ENCODE data around the gene TAF6L. TPM values are rescaled to one million over a fixed set of nuclear protein-coding genes. Genes with fewer than 3 reads are reported as not detected.

The TAF6L gene
- total and polyA plus RNA-seq, 9 of the 15 experiments (the other 6 are each of a cell fraction or from before 2014, with no cell fraction given), result 0.04 to 45.5 (median 20.8) TPM

- TF ChIP-seq, protein P1, sequence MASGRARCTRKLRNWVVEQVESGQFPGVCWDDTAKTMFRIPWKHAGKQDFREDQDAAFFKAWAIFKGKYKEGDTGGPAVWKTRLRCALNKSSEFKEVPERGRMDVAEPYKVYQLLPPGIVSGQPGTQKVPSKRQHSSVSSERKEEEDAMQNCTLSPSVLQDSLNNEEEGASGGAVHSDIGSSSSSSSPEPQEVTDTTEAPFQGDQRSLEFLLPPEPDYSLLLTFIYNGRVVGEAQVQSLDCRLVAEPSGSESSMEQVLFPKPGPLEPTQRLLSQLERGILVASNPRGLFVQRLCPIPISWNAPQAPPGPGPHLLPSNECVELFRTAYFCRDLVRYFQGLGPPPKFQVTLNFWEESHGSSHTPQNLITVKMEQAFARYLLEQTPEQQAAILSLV (tag; IDR thresholded peaks at IDR 0.05), result no peak
- TF ChIP-seq ZNF79 (CRISPR knock-in tag; IDR thresholded peaks at IDR 0.05; ENCODE audit: low read depth), result no peak
- no peak for TF ChIP-seq ZNF764 (CRISPR knock-in tag; IDR thresholded peaks at IDR 0.05; ENCODE audit: low read depth)
- no peak for TF ChIP-seq ZNF431 (CRISPR knock-in tag; IDR thresholded peaks at IDR 0.05)
- TF ChIP-seq NCOA4 (IDR thresholded peaks at IDR 0.05; ENCODE audit: partially characterized antibody), result no peak
- TF ChIP-seq KDM2B (CRISPR knock-in tag; IDR thresholded peaks at IDR 0.05), result no peak
- TF ChIP-seq ATF7 (IDR thresholded peaks at IDR 0.05), result no peak
- TF ChIP-seq, protein P2, sequence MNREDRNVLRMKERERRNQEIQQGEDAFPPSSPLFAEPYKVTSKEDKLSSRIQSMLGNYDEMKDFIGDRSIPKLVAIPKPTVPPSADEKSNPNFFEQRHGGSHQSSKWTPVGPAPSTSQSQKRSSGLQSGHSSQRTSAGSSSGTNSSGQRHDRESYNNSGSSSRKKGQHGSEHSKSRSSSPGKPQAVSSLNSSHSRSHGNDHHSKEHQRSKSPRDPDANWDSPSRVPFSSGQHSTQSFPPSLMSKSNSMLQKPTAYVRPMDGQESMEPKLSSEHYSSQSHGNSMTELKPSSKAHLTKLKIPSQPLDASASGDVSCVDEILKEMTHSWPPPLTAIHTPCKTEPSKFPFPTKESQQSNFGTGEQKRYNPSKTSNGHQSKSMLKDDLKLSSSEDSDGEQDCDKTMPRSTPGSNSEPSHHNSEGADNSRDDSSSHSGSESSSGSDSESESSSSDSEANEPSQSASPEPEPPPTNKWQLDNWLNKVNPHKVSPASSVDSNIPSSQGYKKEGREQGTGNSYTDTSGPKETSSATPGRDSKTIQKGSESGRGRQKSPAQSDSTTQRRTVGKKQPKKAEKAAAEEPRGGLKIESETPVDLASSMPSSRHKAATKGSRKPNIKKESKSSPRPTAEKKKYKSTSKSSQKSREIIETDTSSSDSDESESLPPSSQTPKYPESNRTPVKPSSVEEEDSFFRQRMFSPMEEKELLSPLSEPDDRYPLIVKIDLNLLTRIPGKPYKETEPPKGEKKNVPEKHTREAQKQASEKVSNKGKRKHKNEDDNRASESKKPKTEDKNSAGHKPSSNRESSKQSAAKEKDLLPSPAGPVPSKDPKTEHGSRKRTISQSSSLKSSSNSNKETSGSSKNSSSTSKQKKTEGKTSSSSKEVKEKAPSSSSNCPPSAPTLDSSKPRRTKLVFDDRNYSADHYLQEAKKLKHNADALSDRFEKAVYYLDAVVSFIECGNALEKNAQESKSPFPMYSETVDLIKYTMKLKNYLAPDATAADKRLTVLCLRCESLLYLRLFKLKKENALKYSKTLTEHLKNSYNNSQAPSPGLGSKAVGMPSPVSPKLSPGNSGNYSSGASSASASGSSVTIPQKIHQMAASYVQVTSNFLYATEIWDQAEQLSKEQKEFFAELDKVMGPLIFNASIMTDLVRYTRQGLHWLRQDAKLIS (CRISPR knock-in tag; IDR thresholded peaks at IDR 0.05), result no peak
- TF ChIP-seq, protein P3, sequence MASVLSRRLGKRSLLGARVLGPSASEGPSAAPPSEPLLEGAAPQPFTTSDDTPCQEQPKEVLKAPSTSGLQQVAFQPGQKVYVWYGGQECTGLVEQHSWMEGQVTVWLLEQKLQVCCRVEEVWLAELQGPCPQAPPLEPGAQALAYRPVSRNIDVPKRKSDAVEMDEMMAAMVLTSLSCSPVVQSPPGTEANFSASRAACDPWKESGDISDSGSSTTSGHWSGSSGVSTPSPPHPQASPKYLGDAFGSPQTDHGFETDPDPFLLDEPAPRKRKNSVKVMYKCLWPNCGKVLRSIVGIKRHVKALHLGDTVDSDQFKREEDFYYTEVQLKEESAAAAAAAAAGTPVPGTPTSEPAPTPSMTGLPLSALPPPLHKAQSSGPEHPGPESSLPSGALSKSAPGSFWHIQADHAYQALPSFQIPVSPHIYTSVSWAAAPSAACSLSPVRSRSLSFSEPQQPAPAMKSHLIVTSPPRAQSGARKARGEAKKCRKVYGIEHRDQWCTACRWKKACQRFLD (CRISPR knock-in tag; IDR thresholded peaks at IDR 0.05), result peak; percentile 82
- TF ChIP-seq PTBP1 (IDR thresholded peaks at IDR 0.05; ENCODE audit: low read depth, low read length), result no peak
- no peak for TF ChIP-seq SLC30A9 (CRISPR knock-in tag; IDR thresholded peaks at IDR 0.05)
- no peak for TF ChIP-seq FOXK2 (conservative IDR thresholded peaks at IDR 0.05 in 1 of 2, IDR thresholded peaks at IDR 0.05 in 1 of 2; ENCODE audit: low read depth in 2 of 2)
- TF ChIP-seq ARID3A (IDR thresholded peaks at IDR 0.05; ENCODE audit: borderline replicate concordance, low read depth, low read length), result 0 out of 2 replicates have a peak, but pooled peaks have one; percentile 5
- TF ChIP-seq ZNF778 (CRISPR knock-in tag; IDR thresholded peaks at IDR 0.05), result no peak
- TF ChIP-seq ZHX1 (conservative IDR thresholded peaks at IDR 0.05; ENCODE audit: low read length), result 0 out of 2 replicates have a peak, but pooled peaks have one; percentile 52
- no peak for TF ChIP-seq ELF1 (tag; IDR thresholded peaks at IDR 0.05)
- no peak for TF ChIP-seq XRCC4 (IDR thresholded peaks at IDR 0.05; ENCODE audit: extremely low read depth, insufficient read depth, insufficient read length)
These were observed 15.3 kb downstream of the TAF6L start (continued) for GRCh38 chr11:62786318-62787004.
